C4-2B (cell line): ENCODE results near the gene L3MBTL4.

Experiments used
- ZFX ChIP-seq: fragments of 450-650 bp; IDR thresholded peaks from 2 replicates; pipeline ENCODE4 v1.6.1; 2017
- TF ChIP-seq, protein P1 (sequence below): fragments of 450-650 bp; conservative IDR thresholded peaks from 2 replicates; pipeline ENCODE4 v1.5.1; 2017; ENCODE audit warnings: mild to moderate bottlenecking

DNA sequence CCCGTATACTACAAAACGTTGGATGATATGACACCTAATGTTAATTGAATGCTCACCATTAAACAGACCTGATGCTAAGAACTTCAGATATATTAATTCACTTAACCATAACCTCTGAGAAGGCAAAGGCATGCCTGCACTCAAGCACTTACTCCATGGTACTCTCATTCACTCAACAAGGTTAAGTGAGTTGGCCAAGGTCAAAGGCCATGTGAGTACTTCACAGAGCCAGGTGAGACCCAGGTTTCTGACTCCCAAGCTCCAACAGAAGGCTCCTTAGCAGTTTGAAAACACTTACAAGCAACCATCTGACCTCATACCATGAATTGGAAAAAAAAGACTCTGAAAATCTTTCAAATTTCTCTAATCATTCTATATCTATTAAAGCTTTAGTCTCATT, 198.8 kb downstream of the L3MBTL4 start:
- TF ChIP-seq, protein P1, sequence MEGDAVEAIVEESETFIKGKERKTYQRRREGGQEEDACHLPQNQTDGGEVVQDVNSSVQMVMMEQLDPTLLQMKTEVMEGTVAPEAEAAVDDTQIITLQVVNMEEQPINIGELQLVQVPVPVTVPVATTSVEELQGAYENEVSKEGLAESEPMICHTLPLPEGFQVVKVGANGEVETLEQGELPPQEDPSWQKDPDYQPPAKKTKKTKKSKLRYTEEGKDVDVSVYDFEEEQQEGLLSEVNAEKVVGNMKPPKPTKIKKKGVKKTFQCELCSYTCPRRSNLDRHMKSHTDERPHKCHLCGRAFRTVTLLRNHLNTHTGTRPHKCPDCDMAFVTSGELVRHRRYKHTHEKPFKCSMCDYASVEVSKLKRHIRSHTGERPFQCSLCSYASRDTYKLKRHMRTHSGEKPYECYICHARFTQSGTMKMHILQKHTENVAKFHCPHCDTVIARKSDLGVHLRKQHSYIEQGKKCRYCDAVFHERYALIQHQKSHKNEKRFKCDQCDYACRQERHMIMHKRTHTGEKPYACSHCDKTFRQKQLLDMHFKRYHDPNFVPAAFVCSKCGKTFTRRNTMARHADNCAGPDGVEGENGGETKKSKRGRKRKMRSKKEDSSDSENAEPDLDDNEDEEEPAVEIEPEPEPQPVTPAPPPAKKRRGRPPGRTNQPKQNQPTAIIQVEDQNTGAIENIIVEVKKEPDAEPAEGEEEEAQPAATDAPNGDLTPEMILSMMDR = no peak
- TF ChIP-seq ZFX = no peak
